Measurements from ENCODE around the gene SPACA4. TPM values are rescaled to one million over a fixed set of nuclear protein-coding genes. Genes with fewer than 3 reads are reported as not detected.

Gene SPACA4
- total and polyA plus RNA-seq, 9 of the 15 experiments (the other 6 are each of a cell fraction or from before 2014, with no cell fraction given), result not detected

DNA sequence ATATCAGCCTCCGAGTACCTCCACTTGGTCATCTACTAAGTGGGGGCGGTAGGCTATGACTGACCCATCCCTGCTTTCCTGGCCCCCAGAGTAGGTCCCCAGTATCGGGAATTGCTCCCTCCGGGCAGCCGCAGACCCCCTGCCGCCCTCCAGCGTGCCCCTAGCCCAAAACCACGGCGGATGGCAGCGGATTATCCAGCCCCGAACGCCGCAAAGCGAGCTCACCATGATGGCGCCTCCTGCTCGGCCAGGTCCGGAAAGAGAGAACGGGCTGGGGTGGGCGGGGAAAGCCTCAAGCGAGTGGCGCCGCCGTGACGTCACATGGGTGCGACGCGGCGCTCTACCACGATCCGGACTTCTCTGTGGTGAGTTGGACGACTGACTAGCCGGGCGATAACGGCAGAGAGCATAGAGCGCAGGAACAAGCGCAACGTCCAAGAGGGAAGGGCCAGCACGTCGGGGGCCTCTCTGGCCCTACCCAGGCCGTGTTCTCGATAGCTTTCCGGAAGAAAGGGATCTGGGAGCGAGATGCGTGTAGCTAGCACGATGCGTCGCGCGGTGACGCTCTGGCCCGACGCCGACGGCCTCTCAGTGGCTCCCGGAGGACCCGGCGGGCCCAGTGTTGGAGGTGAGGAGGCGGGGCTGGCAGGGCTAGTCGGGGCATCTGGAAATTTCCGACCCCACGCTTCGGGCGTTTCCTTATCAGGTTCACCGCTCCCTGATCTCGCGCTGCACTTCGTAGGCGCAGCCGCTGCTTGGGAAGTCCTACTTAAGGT, 12.6 kb downstream of the SPACA4 start, which contains the start of the genes RPL18 and SPHK2 (continued):
- TF ChIP-seq, protein P1, sequence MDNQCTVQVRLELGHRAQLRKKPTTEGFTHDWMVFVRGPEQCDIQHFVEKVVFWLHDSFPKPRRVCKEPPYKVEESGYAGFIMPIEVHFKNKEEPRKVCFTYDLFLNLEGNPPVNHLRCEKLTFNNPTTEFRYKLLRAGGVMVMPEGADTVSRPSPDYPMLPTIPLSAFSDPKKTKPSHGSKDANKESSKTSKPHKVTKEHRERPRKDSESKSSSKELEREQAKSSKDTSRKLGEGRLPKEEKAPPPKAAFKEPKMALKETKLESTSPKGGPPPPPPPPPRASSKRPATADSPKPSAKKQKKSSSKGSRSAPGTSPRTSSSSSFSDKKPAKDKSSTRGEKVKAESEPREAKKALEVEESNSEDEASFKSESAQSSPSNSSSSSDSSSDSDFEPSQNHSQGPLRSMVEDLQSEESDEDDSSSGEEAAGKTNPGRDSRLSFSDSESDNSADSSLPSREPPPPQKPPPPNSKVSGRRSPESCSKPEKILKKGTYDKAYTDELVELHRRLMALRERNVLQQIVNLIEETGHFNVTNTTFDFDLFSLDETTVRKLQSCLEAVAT (IDR thresholded peaks at IDR 0.05), result peak; percentile 64 to 93; a peak in 3 of 4 replicates
- TF ChIP-seq, protein P2, sequence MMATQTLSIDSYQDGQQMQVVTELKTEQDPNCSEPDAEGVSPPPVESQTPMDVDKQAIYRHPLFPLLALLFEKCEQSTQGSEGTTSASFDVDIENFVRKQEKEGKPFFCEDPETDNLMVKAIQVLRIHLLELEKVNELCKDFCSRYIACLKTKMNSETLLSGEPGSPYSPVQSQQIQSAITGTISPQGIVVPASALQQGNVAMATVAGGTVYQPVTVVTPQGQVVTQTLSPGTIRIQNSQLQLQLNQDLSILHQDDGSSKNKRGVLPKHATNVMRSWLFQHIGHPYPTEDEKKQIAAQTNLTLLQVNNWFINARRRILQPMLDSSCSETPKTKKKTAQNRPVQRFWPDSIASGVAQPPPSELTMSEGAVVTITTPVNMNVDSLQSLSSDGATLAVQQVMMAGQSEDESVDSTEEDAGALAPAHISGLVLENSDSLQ (IDR thresholded peaks at IDR 0.05), result peak; percentile 71
- TF ChIP-seq RBM17 (IDR thresholded peaks at IDR 0.05; ENCODE audit: borderline replicate concordance, low read depth, low read length), result no peak
- TF ChIP-seq SOX6 (IDR thresholded peaks at IDR 0.05), result peak; percentile 83
- no peak for TF ChIP-seq PURB (CRISPR knock-in tag; IDR thresholded peaks at IDR 0.05; ENCODE audit: low read depth)
- TF ChIP-seq SRF (CRISPR knock-in tag; IDR thresholded peaks at IDR 0.05), result peak in 1 of 2 experiments; percentile 73; a peak in 1 of 4 replicates
- TF ChIP-seq, protein P3, sequence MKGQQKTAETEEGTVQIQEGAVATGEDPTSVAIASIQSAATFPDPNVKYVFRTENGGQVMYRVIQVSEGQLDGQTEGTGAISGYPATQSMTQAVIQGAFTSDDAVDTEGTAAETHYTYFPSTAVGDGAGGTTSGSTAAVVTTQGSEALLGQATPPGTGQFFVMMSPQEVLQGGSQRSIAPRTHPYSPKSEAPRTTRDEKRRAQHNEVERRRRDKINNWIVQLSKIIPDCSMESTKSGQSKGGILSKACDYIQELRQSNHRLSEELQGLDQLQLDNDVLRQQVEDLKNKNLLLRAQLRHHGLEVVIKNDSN (CRISPR knock-in tag; IDR thresholded peaks at IDR 0.05), result no peak; the same call in 1 of the 2 replicates
- TF ChIP-seq, protein P4, sequence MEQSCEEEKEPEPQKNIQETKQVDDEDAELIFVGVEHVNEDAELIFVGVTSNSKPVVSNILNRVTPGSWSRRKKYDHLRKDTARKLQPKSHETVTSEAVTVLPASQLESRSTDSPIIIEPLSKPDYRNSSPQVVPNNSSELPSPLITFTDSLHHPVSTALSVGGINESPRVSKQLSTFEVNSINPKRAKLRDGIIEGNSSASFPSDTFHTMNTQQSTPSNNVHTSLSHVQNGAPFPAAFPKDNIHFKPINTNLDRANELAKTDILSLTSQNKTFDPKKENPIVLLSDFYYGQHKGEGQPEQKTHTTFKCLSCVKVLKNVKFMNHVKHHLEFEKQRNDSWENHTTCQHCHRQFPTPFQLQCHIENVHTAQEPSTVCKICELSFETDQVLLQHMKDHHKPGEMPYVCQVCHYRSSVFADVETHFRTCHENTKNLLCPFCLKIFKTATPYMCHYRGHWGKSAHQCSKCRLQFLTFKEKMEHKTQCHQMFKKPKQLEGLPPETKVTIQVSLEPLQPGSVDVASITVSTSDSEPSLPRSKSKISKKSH (CRISPR knock-in tag; IDR thresholded peaks at IDR 0.05), result no peak
- no peak for TF ChIP-seq XRCC3 (IDR thresholded peaks at IDR 0.05)
- TF ChIP-seq, protein P5, sequence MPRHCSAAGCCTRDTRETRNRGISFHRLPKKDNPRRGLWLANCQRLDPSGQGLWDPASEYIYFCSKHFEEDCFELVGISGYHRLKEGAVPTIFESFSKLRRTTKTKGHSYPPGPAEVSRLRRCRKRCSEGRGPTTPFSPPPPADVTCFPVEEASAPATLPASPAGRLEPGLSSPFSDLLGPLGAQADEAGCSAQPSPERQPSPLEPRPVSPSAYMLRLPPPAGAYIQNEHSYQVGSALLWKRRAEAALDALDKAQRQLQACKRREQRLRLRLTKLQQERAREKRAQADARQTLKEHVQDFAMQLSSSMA (CRISPR knock-in tag; IDR thresholded peaks at IDR 0.05), result peak; percentile 37; the same call in 1 of the 2 replicates
- peak; percentile 87 to 89 for TF ChIP-seq NRF1 (conservative IDR thresholded peaks at IDR 0.05 in 1 of 2, IDR thresholded peaks at IDR 0.05 in 1 of 2)
- TF ChIP-seq, protein P6, sequence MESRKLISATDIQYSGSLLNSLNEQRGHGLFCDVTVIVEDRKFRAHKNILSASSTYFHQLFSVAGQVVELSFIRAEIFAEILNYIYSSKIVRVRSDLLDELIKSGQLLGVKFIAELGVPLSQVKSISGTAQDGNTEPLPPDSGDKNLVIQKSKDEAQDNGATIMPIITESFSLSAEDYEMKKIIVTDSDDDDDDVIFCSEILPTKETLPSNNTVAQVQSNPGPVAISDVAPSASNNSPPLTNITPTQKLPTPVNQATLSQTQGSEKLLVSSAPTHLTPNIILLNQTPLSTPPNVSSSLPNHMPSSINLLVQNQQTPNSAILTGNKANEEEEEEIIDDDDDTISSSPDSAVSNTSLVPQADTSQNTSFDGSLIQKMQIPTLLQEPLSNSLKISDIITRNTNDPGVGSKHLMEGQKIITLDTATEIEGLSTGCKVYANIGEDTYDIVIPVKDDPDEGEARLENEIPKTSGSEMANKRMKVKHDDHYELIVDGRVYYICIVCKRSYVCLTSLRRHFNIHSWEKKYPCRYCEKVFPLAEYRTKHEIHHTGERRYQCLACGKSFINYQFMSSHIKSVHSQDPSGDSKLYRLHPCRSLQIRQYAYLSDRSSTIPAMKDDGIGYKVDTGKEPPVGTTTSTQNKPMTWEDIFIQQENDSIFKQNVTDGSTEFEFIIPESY (CRISPR knock-in tag; IDR thresholded peaks at IDR 0.05), result peak; percentile 90; the same call in 1 of the 2 replicates
- TF ChIP-seq, protein P7, sequence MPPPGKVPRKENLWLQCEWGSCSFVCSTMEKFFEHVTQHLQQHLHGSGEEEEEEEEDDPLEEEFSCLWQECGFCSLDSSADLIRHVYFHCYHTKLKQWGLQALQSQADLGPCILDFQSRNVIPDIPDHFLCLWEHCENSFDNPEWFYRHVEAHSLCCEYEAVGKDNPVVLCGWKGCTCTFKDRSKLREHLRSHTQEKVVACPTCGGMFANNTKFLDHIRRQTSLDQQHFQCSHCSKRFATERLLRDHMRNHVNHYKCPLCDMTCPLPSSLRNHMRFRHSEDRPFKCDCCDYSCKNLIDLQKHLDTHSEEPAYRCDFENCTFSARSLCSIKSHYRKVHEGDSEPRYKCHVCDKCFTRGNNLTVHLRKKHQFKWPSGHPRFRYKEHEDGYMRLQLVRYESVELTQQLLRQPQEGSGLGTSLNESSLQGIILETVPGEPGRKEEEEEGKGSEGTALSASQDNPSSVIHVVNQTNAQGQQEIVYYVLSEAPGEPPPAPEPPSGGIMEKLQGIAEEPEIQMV (tag; conservative IDR thresholded peaks at IDR 0.05; ENCODE audit: low read depth), result no peak
- TF ChIP-seq SAP30 (IDR thresholded peaks at IDR 0.05; ENCODE audit: borderline replicate concordance, insufficient read depth, low read depth, low read length, poor library complexity, severe bottlenecking), result peak; percentile 56
- no peak for TF ChIP-seq ZNF274 (IDR thresholded peaks at IDR 0.05; ENCODE audit: borderline replicate concordance, low read depth, low read length)
